GM21619 (cell line): ENCODE data around the gene CLASP2.
"Not testable (repeated sequence)": the region's sequence is repeated elsewhere in the genome, so short reads cannot be mapped to it uniquely, and the experiment has no call there.

Experiments used
- ATAC-seq: cut with Tn5 transposase; IDR thresholded peaks from one replicate; pipeline ENCODE4 v1.9.1; 2021; ENCODE audit not compliant: unreplicated experiment

The CLASP2 gene

GRCh38 chr3:33459577-33459976 lies 258.5 kb downstream of the CLASP2 start:
- not testable (repeated sequence) for ATAC-seq

DNA sequence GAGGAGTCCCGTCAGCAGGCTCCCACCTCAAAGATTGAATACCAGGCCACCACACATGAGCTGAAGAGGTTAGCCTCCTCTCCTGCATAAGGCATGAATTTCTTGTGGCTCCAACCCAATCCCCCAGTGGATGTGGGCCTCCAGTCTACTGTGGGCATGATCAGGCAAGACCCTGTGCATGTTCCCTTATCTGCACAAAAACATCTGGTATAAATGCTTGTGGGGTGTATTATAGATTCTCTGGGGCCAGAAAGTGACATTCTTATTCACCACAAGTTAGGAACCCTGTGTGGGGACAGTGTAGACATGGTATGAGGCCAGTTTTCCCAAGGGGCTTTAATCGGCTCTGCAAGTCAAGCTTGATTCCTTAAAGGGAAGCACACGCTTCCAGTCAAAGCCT lies 259.6 kb downstream of the CLASP2 start:
- no peak for ATAC-seq

- ATAC-seq = no peak
Observed at GRCh38 chr3:33456756-33457155, 261.3 kb downstream of the CLASP2 start.

- no peak for ATAC-seq
Observed at GRCh38 chr3:33453331-33453761, 264.7 kb downstream of the CLASP2 start.

GRCh38 chr3:33451994-33452393 lies 266.1 kb downstream of the CLASP2 start:
- not testable (repeated sequence) for ATAC-seq

GRCh38 chr3:33447958-33448357 lies 270.1 kb downstream of the CLASP2 start:
- ATAC-seq = no peak

GRCh38 chr3:33447256-33447625 lies 270.8 kb downstream of the CLASP2 start:
- not testable (repeated sequence) for ATAC-seq
